NOMO-1 (cell line): ENCODE measurements around the gene LCA5.
"Not testable (repeated sequence)": the region's sequence is repeated elsewhere in the genome, so short reads cannot be mapped to it uniquely, and the experiment has no call there.

Experiments used
- DNase-seq, 2 experiments: peaks; one replicate each; lab custom pipeline; 2025; ENCODE audit not compliant: unreplicated experiment in 2 of 2; lab: John Stamatoyannopoulos, UW

The LCA5 gene

DNA sequence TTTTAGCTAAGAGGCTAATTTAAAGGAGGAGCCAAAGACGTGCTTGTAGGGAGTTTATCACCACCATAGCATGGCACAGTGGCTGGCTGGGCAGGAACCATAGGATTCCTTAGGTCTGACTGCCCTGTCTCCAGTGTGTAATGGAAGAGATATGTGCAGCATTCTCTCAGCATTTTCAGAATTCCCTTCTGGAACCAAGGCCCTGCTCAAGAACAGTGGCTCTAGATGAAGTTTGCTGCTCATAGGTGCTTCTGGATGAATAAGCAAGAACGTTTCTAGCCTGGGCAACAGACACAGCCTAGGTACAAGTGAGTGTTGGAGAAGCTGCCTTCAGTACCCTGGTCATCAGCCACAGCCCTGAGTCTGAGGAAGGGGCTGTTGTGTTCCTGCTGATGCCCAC, 69.1 kb downstream of the LCA5 start:
- DNase-seq: no peak

DNA sequence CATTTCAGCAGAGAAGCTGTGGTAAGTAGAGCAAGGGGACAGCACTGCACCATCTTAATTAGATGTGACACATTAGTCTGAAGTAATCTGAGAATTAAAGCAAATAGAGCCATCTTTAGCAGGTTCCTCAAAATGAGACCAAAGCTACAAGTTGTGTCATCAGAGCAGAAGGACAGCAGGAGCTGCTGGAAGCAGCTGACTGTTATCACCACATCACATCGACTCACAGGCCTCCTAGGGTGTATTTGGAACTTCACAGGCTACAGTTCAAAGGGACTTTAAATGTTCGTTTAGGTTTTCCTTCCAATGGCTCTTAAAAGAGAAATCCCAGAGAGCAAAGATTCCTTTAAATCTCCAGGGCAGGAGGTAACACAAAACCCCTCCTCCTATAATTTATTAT, 69.5 kb downstream of the LCA5 start:
- peak; percentile 31 to 91 for DNase-seq

DNA sequence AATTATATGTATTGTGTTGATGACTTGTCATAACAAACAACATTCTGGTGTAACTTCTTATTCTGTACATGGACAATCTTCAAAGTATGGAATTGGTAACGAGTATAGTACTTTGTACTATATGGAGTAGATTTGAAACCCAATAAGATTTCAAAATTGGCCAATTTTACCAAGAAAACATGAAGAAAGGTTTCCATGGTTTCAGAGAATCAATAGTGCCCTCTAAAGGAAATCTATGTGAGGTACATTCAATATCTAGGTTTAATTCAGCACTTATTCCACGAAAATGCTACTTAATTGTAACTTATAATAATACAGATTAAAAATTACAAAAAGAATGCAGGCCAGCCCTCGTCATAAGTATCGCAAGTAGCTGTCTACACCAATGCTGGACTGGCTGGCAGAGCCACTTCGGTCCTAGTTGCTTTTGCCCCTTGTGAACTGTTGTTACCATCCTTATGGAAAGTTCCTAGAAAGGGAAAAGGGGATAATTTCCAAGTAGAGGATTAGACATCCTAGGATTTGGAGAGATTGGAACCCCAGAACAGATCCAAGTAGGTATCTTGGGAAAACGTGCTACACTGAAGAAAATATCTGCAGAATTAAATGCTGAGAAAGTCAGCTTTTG, 70.9 kb downstream of the LCA5 start:
- DNase-seq: peak in 1 of 2 experiments; percentile 25

DNA sequence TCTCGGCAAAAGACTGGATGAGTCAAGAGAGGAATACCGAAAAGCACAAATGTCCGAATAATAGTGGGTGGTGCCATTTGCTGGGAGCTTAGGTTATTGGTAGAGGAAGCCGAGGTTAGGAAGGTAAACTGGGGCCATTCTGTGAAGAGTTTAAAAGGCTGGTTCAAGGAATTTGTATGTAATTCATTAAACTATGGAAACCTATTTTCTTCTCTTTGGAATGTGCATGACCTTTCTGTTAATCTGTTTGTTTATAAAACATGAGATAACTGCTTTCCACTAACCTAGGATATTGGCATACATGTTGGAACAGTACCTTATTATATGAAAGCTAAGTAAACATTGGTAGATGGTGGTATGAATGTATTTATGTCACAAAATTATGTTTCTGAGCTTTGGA, 71.8 kb downstream of the LCA5 start:
- no peak for DNase-seq

DNA sequence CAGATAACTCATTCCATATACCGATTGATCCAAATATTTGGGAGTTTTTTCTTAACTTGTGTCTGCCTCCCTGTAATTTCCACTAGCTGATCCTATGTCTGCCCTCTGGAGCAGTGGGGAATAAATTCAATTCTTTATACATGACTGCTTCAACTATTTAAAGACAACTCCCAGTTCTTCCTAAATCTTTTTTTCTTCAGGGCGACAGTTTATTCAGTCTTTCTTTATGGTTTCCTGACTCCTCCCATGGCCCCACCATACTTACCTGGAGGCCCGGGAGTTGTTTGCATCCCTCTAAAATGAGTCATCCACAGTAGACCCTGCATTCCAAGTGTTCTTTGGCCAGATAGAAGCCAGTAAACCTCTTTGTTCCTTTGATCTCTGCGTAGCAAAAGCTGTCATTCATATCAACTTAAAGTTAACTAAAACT, 73.6 kb downstream of the LCA5 start:
- no peak for DNase-seq

DNA sequence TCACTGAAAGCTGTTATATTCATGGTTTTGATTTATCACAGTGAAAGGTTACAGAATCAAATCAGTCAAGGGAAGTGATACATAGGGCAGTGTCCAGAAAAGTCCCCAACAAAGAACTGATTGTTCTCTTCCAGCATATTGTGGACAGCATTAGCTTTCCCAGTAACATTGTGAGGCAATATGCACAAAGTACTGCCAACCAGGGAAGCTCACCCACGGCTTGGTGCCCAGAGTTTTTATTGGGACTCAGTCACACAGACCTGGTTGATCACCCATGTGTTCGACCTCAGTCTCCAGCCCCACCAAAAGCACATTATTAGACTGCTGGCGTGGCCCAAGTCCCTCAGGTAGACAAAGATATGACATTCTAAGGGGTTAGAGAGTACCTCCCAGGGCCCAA, 76.0 kb downstream of the LCA5 start:
- DNase-seq: no peak

DNA sequence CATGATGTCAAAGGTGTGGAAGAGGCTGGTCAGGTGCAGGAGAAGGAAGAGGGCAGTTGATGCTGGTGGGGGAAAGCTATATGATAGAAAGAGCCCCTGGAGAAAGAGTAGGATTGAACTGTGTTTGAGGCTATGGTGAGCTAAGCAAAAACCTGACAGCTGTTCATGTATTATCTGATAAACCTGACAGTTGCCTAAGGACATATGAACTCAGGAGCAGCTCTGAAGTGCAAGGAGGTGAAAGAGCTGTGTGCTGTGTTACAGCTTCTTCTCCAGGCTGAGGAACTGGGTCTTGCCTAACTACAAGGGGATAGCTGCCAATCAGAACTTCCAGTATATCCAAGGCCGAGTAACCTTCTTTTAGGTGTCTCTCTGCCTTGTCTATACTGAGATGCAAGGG, 81.8 kb downstream of the LCA5 start:
- DNase-seq: no peak

DNA sequence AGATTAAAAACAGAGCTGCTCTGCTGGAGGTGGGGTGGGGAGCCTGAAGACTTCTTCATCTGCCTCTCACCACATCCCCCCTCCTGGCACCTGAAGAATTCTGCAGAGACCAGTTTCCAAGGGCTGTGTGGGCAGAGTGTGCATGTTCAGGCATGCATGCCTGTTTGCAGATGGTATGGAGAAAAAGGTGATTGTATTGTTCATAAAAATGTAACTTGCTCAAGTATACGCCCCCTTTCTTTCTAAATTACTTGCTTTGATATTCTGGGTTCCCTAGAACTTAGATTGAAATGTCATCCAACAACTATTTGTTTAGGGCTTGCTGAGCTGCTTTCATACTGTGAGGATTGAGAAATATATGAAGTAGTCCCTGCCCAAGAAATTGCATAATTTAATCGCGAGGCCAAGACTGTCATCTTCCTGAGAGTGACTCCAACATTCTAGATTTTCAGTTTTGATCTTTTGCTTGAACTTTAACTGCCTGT, 83.6 kb downstream of the LCA5 start:
- peak; percentile 67 to 73 for DNase-seq

DNA sequence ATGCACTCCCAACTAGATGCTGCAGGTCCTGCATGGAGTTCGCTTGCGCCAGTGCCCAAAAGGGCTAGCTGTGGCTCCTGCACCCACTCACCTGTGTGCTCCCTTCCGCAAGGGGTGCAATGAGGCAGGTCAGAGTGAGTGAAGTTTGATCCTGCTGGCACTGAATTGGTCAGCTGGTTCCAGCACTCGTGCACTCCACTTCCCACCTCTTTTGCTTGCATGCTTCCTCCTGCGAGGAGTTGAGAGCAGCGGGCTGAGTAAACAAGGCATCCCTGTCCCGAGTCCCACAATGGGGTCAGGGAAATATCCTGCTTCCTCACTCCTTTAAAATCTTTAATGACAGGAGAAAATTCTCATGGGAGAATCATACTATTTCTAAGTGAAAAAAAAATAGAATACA, 86.2 kb downstream of the LCA5 start:
- DNase-seq: no peak

DNA sequence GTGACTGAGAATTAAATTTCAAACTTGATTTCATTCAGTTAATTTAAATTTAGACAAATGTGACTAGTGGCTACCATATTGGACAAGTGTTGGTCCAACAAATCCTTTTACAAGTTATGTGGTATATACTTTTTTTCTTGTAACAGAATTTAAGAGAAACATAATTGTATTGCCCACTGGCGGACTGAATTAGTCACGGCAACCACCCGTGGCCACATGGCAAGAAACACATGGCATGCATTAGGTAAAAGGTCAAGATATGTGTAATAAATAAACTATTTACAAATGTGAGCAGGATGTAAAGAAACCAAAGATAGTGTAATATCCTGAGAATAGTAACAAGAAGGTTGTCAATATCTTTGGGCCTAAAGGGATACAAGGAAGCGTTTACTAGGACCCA, 91.2 kb downstream of the LCA5 start:
- no peak for DNase-seq

DNA sequence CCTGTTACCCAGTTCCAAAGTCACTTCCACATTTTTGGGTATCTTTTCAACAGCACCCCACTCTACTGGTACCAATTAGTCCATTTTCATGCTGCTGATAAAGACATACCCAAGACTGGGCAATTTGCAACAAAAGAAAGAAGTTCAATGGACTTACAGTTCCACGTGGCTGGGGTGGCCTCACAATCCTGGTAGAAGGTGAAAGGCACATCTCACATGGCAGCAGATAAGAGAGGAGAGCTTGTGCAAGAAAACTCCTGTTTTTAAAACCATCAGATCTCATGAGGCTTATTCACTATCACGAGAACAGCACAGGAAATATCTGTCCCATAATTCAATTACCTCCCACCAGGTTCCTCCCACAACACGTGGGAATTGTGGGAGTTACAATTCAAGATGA, 93.4 kb downstream of the LCA5 start:
- not testable (repeated sequence) for DNase-seq

DNA sequence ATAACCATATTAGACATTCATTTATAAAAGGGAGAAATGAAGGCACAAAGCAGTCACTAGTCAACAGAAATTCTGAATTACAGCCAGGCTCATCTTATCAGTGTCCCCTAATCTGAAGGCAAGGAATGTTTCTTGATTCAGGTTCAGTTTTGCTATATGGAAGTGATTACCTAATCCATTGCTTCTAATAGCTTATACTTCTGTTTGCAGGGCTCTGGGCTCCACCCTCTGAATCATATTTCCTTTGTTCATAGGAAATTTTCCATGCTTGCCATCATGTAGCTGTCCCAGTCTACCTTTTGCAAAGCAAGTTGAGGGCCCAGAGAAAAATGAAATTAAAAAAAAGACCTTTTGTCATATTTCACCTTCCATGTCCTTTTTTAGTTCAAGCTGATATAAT, 96.0 kb downstream of the LCA5 start:
- no peak for DNase-seq

DNA sequence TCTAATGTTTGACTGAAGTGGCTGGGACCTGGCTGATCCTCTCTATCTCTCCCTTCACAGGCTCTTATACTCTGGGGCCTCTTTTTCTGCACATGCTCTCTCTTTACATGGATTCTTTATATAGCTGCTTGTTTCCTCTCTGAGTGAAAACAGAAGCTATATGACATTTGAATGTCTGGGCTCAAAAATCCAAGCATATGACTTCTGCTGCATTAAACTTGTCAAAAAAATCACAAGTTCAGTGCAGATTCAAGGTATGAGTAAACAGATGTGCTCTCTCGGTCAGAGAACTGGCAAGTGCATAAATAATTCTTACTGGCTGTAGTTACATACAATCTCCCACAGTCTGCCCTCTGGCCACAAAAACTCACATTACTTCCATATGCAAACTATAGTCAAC, 96.6 kb downstream of the LCA5 start:
- DNase-seq: no peak

DNA sequence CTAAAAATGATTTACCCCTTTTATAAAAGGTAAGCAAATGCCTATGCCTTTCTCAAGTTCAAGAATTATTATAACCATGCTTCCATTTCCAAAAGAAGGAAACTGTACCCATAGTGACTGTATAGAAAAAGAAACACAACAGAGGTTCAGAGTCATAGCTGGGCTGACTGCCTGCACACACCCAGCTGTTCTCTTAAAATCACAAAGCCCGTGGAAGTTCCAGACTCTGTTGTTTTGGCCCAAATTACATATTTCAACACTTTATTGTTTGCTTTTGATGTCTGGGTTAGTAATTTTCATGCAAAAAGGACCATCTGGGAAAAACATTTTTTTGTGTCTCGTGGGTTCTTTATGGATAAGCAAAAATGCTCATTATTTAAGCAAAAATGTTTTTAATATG, 99.2 kb downstream of the LCA5 start:
- no peak for DNase-seq

DNA sequence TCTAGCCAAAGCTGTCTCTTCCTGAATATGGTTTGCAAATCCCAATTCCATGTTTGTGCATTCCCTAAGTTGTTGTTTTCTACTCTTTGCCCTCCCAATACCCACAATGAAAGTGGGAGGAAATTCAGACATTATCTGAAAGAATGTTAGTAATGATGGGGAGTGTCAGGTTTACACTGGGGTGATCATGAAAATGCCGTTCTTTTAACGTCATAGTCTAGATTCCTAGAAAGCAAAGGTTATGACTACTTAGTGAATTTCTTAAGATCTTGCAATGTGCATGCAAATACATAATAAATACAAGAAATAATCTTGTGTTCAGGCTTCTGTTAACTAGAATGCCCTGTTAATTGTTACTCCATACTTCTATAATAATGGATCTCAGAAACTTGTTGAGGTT, 101.0 kb downstream of the LCA5 start:
- no peak for DNase-seq

DNA sequence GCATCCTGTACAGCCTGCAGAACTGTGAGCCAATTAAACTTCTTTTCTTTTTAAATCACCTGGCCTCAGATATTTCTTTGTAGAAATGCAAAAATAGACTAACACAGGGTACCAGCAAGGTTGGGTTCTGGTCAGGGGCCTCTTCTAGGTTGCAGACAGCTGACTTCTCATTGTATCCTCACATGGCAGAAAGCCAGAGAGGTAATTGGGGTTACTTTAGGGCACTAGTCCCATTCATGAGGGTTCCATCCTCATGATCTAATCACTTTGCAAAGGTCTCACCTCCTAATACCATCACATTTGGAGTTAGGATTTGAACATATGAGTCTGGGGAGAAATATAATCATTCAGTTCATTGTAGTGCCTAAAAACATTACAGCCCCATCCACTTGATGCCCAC, 101.5 kb downstream of the LCA5 start:
- DNase-seq: no peak
